GM12891 (cell line): ENCODE measurements around the gene SORCS2.

Experiments used
- DNase-seq: peaks from one replicate; pipeline ENCODE4 v3.0.0; 2011; ENCODE audit warnings: low spot score; ENCODE audit not compliant: insufficient read length
- FAIRE-seq: peaks from 2 replicates; lab custom pipeline; 2011; peaks lifted over from hg19 to GRCh38; lab: Jason Lieb, UNC
- PAX5 ChIP-seq: IDR thresholded peaks from 2 replicates; pipeline ENCODE4 v1.6.1; 2011; ENCODE audit warnings: low read length, moderate library complexity, mild to moderate bottlenecking; ENCODE audit not compliant: insufficient read depth, severe bottlenecking
- POLR2A ChIP-seq: IDR thresholded peaks from 2 replicates; pipeline ENCODE4 v1.6.1; 2011; ENCODE audit warnings: low read depth, low read length, control low read depth
- POLR2AphosphoS5 ChIP-seq: IDR thresholded peaks from 2 replicates; pipeline ENCODE4 v1.6.1; 2011; ENCODE audit warnings: low read depth, low read length, control low read depth
- POU2F2 ChIP-seq: IDR thresholded peaks from 2 replicates; pipeline ENCODE4 v1.6.1; 2011; ENCODE audit warnings: low read depth, mild to moderate bottlenecking, control low read depth, low read length, moderate library complexity
- SPI1 ChIP-seq: IDR thresholded peaks from 2 replicates; pipeline ENCODE4 v1.6.1; 2011; ENCODE audit warnings: low read depth, low read length, control low read depth
- TAF1 ChIP-seq: IDR thresholded peaks from 2 replicates; pipeline ENCODE4 v1.6.1; 2011; ENCODE audit warnings: low read depth, low read length, control low read depth

SORCS2 gene

DNA sequence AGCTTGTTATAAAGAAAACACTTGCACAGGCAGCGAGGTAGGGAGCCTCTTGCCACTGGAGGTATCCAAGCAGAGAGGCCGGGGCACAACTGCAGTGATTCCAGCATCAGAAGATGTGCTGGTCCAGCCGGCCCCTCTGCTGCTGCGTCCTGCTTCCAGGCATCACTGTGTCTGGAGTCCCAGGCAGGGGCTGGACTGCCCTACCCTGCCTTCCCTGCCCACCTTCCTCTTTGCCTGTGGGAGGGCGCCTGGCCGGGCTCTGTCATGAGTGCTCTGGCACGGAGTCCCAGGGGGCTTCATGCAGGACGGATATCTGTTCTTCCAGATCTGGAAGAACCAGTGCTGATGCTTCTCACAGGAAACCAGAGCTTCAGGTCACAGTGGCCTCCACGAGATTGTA lies 430.0 kb downstream of the SORCS2 start:
- DNase-seq: no peak
- no peak for FAIRE-seq
- no peak for TF ChIP-seq TAF1
- TF ChIP-seq POU2F2: no peak

DNA sequence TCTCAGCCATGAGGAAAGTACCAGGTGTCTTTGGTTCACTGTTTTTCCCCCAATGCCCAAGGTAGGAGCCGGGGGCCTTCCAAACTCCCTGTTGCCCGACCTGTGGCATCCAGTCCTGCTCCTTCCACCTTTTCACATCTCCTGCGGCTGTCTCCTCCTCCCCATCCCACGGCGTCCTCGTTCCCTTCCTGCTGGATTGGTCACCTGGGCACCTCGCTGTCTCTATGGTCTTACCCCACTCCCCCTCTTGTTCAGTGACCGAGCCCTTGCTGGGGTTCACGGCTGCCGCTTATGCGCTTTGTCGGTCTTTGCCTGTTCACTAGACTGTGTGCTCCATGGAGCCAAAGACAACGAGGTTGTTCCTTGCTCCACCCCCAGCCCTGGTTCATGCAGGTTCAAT lies 431.1 kb downstream of the SORCS2 start:
- DNase-seq (no peak), FAIRE-seq (no peak)
- TF ChIP-seq POLR2A: no peak
- TF ChIP-seq POU2F2: no peak

DNA sequence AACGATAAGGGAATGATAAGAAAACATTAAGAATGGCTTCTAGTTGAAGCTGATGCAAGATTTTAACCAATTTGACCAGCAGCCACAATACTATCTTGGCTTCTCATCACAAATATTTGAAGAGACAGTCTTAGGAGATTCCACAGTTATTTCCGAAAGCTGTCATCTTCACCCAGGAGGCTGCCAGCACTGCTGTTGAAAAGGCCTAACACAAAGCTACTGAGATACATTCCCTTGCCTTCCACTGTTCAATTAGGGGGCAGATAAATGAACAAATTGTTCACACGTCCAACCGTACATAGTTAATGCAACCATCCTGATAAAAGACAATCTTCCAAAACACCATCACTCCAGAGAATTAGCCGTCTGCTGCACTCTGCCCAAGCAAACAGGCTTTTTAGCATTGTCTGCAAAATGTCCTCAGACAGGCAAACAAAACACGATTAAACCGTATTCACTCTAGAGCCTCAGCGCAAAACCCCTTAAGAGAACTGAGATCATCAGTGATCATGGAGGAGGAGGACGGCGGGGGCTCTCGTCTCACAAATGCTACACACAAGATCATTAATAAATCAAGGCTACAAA lies 432.1 kb downstream of the SORCS2 start:
- TF ChIP-seq TAF1 (no peak), POLR2A (no peak), PAX5 (no peak), POU2F2 (no peak), POLR2AphosphoS5 (no peak), SPI1 (no peak)
- no peak for FAIRE-seq

DNA sequence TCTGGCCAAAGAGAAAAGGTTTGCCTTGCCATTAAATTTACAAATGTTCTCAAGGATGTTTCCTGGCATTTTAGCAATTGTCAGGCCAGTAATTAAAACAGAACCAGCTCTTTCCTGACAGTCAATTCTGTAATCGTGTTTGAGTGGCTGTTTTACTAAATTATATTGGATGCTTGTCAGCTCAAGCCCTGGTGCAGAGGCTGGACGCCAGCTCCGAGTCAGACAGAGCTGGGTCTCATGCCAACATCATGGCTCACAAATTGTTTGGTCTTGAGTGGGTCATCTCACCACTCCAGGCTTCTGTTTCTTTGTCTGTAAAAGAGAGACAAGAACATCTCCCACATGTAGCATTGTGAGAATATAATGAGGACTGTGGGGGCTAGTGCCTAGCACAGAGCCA lies 432.7 kb downstream of the SORCS2 start:
- TF ChIP-seq PAX5: no peak
- no peak for TF ChIP-seq POLR2A
- TF ChIP-seq POLR2AphosphoS5: no peak
- no peak for TF ChIP-seq TAF1
- TF ChIP-seq POU2F2: no peak
- no peak for TF ChIP-seq SPI1
- no peak for FAIRE-seq
- no peak for DNase-seq

More for the DNA sequence above, 432.1 kb downstream of the SORCS2 start:
- no peak for DNase-seq

DNA sequence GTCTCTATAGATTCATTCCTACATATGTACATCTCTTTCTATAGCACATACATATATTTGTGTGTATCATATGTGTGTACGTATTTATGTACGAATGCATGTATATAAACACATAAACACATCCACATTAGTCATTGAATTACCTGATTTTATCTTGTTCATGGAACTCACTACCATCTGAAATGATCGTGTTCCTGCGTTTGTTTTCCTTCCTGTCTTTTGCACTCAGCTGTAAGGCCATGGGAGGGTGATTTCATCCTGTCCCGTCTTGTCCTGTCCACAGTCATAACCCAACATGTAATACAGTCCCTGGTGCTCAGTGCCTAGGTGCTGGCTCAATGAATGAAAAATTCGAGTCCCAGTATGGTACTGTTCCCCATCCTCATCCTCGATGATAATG lies 434.2 kb downstream of the SORCS2 start:
- DNase-seq: no peak
- FAIRE-seq: no peak
- TF ChIP-seq SPI1: no peak
- no peak for TF ChIP-seq POLR2AphosphoS5
- TF ChIP-seq POLR2A: no peak
- TF ChIP-seq POU2F2: no peak
- TF ChIP-seq PAX5: no peak
- no peak for TF ChIP-seq TAF1

DNA sequence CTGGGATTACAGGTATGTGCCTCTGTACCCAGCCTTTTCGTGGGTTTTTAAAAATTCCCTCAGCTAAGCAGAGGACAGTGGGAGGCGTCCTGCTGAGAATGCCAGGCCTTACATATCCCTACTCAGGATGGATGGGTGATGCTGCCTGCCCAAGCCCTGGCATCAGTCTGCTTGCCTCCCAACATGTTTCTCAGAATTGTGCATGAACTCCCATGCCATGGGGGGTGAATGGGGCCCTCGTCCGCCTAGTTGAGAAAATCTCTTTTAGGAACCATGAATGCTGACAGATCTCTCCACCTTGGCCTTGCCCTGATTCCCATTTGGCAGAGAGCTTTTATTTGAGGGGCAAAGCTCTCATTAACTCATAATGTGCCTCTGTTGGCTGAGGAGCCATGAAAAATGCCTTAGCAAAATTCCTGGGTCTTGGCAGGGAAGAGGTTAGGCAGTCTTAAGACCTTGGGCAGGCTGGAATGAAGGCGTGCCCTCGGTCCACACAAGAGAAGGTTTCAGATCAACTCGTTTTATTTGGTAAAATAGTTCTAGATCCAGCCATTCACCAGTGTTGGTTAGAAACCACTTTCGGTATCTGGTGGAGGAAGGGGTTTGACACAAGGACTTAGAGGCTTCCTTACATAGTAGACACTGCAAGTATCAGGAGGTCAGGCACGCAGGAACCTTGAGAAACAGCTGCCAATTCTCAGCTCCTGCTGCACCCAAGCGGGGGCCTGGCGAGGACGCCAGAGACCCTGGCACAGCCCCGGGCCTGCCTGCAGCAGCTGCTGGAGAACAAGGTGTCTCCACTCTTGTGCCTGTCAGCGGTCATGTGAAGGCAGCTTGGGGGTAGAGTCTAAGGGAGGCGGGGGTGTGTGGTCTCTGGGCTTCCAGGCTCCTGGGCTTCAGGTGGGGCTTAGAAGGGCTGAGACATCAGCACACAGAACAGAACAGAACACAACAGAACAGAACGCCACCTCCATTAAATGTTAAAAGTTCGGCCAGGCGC lies 435.2 kb downstream of the SORCS2 start:
- DNase-seq: no peak
- FAIRE-seq: no peak
- TF ChIP-seq POLR2AphosphoS5 (no peak), PAX5 (no peak)

DNA sequence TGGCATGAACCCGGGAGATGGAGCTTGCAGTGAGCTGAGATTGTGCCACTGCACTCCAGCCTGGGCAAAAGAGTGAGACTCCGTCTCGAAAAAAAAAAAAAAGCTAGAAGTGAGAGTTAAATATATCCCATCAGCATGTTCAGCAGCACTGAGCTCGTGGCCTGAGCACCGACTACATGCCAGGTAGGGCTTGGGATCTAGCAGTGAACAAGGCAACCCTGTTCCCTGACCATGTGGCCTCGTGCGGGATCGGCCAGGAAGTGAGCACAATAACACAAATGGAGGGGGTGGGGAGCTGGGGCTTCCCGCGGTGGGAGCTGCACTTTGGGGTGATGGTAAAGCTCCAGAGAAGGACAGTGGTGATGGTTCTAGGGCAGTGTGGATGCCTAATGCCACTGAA lies 436.1 kb downstream of the SORCS2 start:
- TF ChIP-seq PAX5 (no peak), POLR2A (no peak)
- DNase-seq: no peak
- no peak for FAIRE-seq

DNA sequence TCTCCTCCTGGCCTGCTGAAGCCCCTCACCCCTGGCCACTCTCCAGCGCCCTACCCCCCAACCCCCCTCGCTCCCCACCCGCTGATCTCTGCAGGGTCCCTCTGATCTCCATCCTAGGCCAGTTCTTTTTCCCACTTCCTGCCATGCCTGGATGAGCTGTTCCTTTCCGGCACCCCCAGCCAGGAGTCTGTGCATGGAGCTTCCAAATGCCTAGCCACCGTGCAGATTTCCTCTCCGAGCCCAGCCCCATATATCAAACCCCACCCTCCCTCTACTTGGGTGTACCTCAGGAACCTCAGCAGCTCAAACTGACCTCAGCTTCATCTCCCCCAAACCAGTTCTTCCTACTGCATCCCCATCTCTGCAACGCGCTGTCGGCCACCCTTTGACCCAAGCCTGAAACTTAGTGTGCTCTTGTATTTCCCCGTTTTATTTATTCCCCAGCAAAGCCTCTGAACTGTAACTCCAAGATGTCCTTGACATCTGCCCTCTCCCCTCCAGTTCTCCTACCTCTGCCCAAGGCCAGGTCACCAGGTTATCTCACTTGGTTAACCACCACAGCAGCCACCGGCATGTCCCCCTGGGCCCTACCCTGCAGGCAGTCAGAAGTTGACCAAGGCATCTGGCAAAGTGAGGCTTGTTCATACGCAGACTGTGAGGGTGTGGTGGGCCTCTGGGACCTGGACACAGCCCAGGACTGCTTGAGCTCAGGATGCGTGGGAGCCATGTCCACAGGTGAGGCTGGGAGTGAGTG lies 437.3 kb downstream of the SORCS2 start:
- TF ChIP-seq POU2F2 (no peak), SPI1 (no peak), POLR2AphosphoS5 (no peak), POLR2A (no peak), PAX5 (no peak), TAF1 (no peak)
- FAIRE-seq (no peak), DNase-seq (no peak)

DNA sequence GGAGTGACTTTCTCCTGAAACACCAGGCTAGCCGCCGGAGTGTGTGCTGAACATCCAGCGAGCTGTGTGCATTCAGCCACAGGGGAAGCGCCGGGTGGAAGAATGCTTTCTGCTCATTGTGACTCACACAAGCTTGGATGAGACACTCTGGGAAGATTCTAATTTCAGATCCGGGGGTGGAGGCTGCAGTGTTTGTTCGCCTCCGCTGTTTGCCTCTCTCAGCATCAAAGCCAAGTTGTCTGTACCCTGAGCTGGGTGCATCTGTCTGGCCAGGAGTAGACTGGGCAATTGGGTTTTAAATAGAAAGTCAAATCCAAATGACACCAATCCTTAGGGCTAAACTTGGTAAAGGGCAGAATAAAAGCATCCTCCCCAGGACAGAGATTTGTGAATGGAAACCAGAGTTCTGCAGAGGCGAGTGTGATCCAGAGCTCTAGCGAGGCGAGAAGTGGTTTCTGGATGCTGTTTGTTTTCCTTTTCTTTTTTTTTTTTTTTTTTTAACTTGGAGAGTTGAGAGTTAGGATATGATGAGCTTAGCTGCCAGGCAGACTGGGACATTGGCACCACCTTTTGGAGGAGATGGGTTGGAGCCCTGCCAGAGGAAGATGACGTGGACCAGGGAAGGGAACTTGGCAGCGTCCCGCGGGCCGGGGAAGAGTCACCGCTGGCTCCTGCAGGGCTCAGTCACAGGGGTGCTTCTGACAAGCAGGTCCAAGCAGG lies 438.4 kb downstream of the SORCS2 start:
- TF ChIP-seq TAF1: no peak
- FAIRE-seq (no peak), DNase-seq (no peak)
